Nephron progenitor cell (in vitro differentiated cells): Measurements from ENCODE around the gene SLC26A1.

Source experiments
- DNase-seq: peaks from one replicate; pipeline ENCODE4 v3.0.0; 2021
- H3K27ac Mint-ChIP-seq: 2 replicates; pipeline ENCODE4 v1.8.0; 2021; ENCODE audit warnings: mild to moderate bottlenecking, moderate library complexity, mixed read lengths
- H3K27me3 Mint-ChIP-seq: 2 replicates; pipeline ENCODE4 v1.8.0; 2021; ENCODE audit warnings: mild to moderate bottlenecking, low read depth, mixed read lengths; ENCODE audit not compliant: poor library complexity
- H3K36me3 Mint-ChIP-seq: 2 replicates; pipeline ENCODE4 v1.8.0; 2021; ENCODE audit warnings: low read depth, mixed read lengths
- H3K4me1 Mint-ChIP-seq: 2 replicates; pipeline ENCODE4 v1.8.0; 2021; ENCODE audit warnings: mixed read lengths
- H3K4me3 Mint-ChIP-seq: 2 replicates; pipeline ENCODE4 v1.8.0; 2021; ENCODE audit warnings: mild to moderate bottlenecking, moderate library complexity, mixed read lengths
- H3K9me3 Mint-ChIP-seq: 2 replicates; pipeline ENCODE4 v1.8.0; 2021; ENCODE audit warnings: mild to moderate bottlenecking, moderate library complexity, mixed read lengths
- CTCF ChIP-seq: fragments of 200-600 bp; sonication (generic); IDR thresholded peaks from 2 replicates; pipeline ENCODE4 v1.5.0; 2021; ENCODE audit warnings: antibody characterized with exemption

Gene SLC26A1

GRCh38 chr4:988726-989721 is 4.2 kb downstream of the SLC26A1 start:
- peaks cover 11% of the 10 kb centered on the region for H3K27me3 Mint-ChIP-seq
- no peak overlapping the region for H3K27ac Mint-ChIP-seq
- no peak for TF ChIP-seq CTCF
- no peaks in the 10 kb centered on the region for H3K36me3 Mint-ChIP-seq
- H3K4me3 Mint-ChIP-seq = no peak overlapping the region
- H3K9me3 Mint-ChIP-seq = no peaks in the 10 kb centered on the region
- no peak for DNase-seq
- H3K4me1 Mint-ChIP-seq = peaks cover 21% of the 10 kb centered on the region

GRCh38 chr4:987624-988513 is 5.3 kb downstream of the SLC26A1 start:
- H3K36me3 Mint-ChIP-seq = no peaks in the 10 kb centered on the region
- no peak overlapping the region for H3K27ac Mint-ChIP-seq
- H3K4me1 Mint-ChIP-seq = peaks cover 25% of the 10 kb centered on the region
- H3K9me3 Mint-ChIP-seq = no peaks in the 10 kb centered on the region
- no peak for DNase-seq
- no peak for TF ChIP-seq CTCF
- peaks cover 11% of the 10 kb centered on the region for H3K27me3 Mint-ChIP-seq
- H3K4me3 Mint-ChIP-seq = peak overlapping the region; percentile 71

- no peaks in the 10 kb centered on the region for H3K9me3 Mint-ChIP-seq
- H3K27ac Mint-ChIP-seq = peak within 1 kb of the TSS; percentile 42
- TF ChIP-seq CTCF = peak; percentile 49
- peak; percentile 87 for DNase-seq
- H3K36me3 Mint-ChIP-seq = no peaks in the 10 kb centered on the region
- H3K27me3 Mint-ChIP-seq = peaks cover 14% of the 10 kb centered on the region
- peaks cover 23% of the 10 kb centered on the region for H3K4me1 Mint-ChIP-seq
- peak within 1 kb of the TSS; percentile 90 for H3K4me3 Mint-ChIP-seq
Observed at GRCh38 chr4:986879-987623, 6.2 kb downstream of the SLC26A1 start, which contains the start of gene IDUA. Gene IDUA (plus strand): TSS chr4:987044. CDS start chr4:987085, 41 bp downstream.

GRCh38 chr4:986428-986878 is 6.8 kb downstream of the SLC26A1 start:
- H3K27ac Mint-ChIP-seq = peak overlapping the region; percentile 42
- no peak for DNase-seq
- TF ChIP-seq CTCF = no peak
- peaks cover 23% of the 10 kb centered on the region for H3K4me1 Mint-ChIP-seq
- peak overlapping the region; percentile 90 for H3K4me3 Mint-ChIP-seq
- peaks cover 14% of the 10 kb centered on the region for H3K27me3 Mint-ChIP-seq
- H3K9me3 Mint-ChIP-seq = no peaks in the 10 kb centered on the region
- no peaks in the 10 kb centered on the region for H3K36me3 Mint-ChIP-seq

- DNase-seq = peak; percentile 80
- no peak overlapping the region for H3K4me3 Mint-ChIP-seq
Observed at GRCh38 chr4:985123-985830, 7.9 kb downstream of the SLC26A1 start.

More at GRCh38 chr4:985123-985830, 7.9 kb downstream of the SLC26A1 start:
- Mint-ChIP-seq H3K9me3 (no peaks in the 10 kb centered on the region), H3K4me1 (peaks cover 27% of the 10 kb centered on the region), H3K27ac (no peak overlapping the region), H3K27me3 (peaks cover 24% of the 10 kb centered on the region), H3K36me3 (no peaks in the 10 kb centered on the region)
- TF ChIP-seq CTCF = no peak
